HepG2 (cell line): ENCODE results near the gene MYO7A.

Experiments
- CCDC6 ChIP-seq: sonication (generic); formaldehyde crosslinking; IDR thresholded peaks from 2 replicates; pipeline ENCODE4 v1.8.1; 2022; ENCODE audit warnings: mild to moderate bottlenecking, missing genetic modification reagents, moderate library complexity
- CTCF ChIP-seq: sonication (generic); formaldehyde crosslinking; IDR thresholded peaks from 2 replicates; pipeline ENCODE4 v1.5.0; 2020; ENCODE audit warnings: mild to moderate bottlenecking, missing genetic modification reagents, moderate library complexity
- EEA1 ChIP-seq: sonication (generic); formaldehyde crosslinking; IDR thresholded peaks from 2 replicates; pipeline ENCODE4 v1.5.1; 2020; ENCODE audit warnings: mild to moderate bottlenecking, missing genetic modification reagents, borderline replicate concordance
- ERF ChIP-seq: IDR thresholded peaks from 2 replicates; pipeline ENCODE4 v1.6.1; 2018; ENCODE audit warnings: missing biosample characterization, missing genetic modification reagents
- EZH2 ChIP-seq: conservative IDR thresholded peaks from 2 replicates; pipeline ENCODE4 v1.6.1; 2012; ENCODE audit warnings: mild to moderate bottlenecking, low read depth, low read length, moderate library complexity
- NCOR1 ChIP-seq: fragments of 200-600 bp; sonication (generic); IDR thresholded peaks from 2 replicates; pipeline ENCODE4 v1.7.0; 2017; ENCODE audit warnings: antibody characterized with exemption, low read length, borderline replicate concordance
- POLR2A ChIP-seq, 2 experiments: IDR thresholded peaks; 2 replicates each; pipeline ENCODE4 v1.6.1; 2011; ENCODE audit warnings: low read depth in 2 of 2, low read length in 2 of 2, mild to moderate bottlenecking in 1 of 2, moderate library complexity in 1 of 2; ENCODE audit not compliant: insufficient read depth in 1 of 2
- SIX4 ChIP-seq: sonication (generic); formaldehyde crosslinking; IDR thresholded peaks from 2 replicates; pipeline ENCODE4 v1.4.0; 2020; ENCODE audit warnings: missing genetic modification reagents
- TBX3 ChIP-seq: fragments of 450-650 bp; IDR thresholded peaks from 2 replicates; pipeline ENCODE4 v1.6.1; 2017; ENCODE audit warnings: antibody characterized with exemption, mild to moderate bottlenecking, inconsistent platforms, borderline replicate concordance
- ZBTB21 ChIP-seq: sonication (generic); formaldehyde crosslinking; IDR thresholded peaks from 2 replicates; pipeline ENCODE4 v1.4.0; 2020; ENCODE audit warnings: missing genetic modification reagents
- ZBTB7A ChIP-seq: sonication (generic); formaldehyde crosslinking; IDR thresholded peaks from 2 replicates; pipeline ENCODE4 v1.8.0; 2022; ENCODE audit warnings: mild to moderate bottlenecking, missing genetic modification reagents
- ZNF230 ChIP-seq: sonication (generic); formaldehyde crosslinking; IDR thresholded peaks from 2 replicates; pipeline ENCODE4 v1.4.0; 2020; ENCODE audit warnings: mild to moderate bottlenecking, missing genetic modification reagents
- ZNF766 ChIP-seq: sonication (generic); formaldehyde crosslinking; IDR thresholded peaks from 2 replicates; pipeline ENCODE4 v1.5.0; 2020; ENCODE audit warnings: missing genetic modification reagents, borderline replicate concordance
- TF ChIP-seq, protein P1 (sequence below): sonication (generic); formaldehyde crosslinking; IDR thresholded peaks from 2 replicates; pipeline ENCODE4 v1.5.1; 2020; ENCODE audit warnings: mild to moderate bottlenecking, moderate library complexity, missing genetic modification reagents

DNA sequence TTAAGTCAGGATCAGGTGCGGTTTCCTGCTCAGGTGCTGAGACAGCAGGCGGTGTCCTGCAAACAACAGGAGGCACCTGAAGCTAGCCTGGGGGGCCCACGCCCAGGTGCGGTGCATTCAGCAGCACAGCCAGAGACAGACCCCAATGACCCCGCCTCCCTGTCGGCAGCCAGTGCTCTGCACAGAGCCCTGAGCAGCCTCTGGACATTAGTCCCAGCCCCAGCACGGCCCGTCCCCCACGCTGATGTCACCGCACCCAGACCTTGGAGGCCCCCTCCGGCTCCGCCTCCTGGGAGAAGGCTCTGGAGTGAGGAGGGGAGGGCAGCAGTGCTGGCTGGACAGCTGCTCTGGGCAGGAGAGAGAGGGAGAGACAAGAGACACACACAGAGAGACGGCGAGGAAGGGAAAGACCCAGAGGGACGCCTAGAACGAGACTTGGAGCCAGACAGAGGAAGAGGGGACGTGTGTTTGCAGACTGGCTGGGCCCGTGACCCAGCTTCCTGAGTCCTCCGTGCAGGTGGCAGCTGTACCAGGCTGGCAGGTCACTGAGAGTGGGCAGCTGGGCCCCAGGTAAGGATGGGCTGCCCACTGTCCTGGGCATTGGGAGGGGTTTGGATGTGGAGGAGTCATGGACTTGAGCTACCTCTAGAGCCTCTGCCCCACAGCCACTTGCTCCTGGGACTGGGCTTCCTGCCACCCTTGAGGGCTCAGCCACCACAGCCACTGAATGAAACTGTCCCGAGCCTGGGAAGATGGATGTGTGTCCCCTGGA, at the start of gene MYO7A:
- TF ChIP-seq TBX3 (no peak), CCDC6 (no peak), NCOR1 (no peak), ZNF230 (CRISPR knock-in tag) (no peak), SIX4 (CRISPR knock-in tag) (no peak), POLR2A (IDR thresholded peaks at IDR 0.05; ENCODE audit: insufficient read depth in 1 of 2, low read depth in 2 of 2, low read length in 2 of 2) (peak; percentile 24 to 79; a peak in 2 of 4 replicates), CTCF (CRISPR knock-in tag) (peak; percentile 29; the same call in 1 of the 2 replicates), ERF (peak; percentile 71), EEA1 (CRISPR knock-in tag) (no peak), ZNF766 (CRISPR knock-in tag) (no peak), EZH2 (no peak), ZBTB7A (CRISPR knock-in tag) (no peak; the same call in 1 of the 2 replicates), ZBTB21 (CRISPR knock-in tag) (no peak)
- TF ChIP-seq, protein P1, sequence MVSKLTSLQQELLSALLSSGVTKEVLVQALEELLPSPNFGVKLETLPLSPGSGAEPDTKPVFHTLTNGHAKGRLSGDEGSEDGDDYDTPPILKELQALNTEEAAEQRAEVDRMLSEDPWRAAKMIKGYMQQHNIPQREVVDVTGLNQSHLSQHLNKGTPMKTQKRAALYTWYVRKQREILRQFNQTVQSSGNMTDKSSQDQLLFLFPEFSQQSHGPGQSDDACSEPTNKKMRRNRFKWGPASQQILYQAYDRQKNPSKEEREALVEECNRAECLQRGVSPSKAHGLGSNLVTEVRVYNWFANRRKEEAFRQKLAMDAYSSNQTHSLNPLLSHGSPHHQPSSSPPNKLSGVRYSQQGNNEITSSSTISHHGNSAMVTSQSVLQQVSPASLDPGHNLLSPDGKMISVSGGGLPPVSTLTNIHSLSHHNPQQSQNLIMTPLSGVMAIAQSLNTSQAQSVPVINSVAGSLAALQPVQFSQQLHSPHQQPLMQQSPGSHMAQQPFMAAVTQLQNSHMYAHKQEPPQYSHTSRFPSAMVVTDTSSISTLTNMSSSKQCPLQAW (CRISPR knock-in tag) = peak; percentile 41; the same call in 1 of the 2 replicates
